Vagina (tissue), 2 donors: ENCODE data around the gene LHPP.

Experiments used
- CTCF ChIP-seq, 3 experiments: fragments of 450-650 bp in 2 of 3; fragments of 200-600 bp in 1 of 3; sonication (generic) in 1 of 3; IDR thresholded peaks; one replicate each; pipeline ENCODE4 v1.5.1; 2017 to 2019; ENCODE audit warnings: antibody characterized with exemption in 3 of 3, mild to moderate bottlenecking in 2 of 3, moderate library complexity in 2 of 3
- POLR2A ChIP-seq, 2 donors: fragments of 450-650 bp; IDR thresholded peaks; one replicate each; pipeline ENCODE4 v1.6.1; 2017; ENCODE audit warnings: antibody characterized with exemption in 2 of 2, mild to moderate bottlenecking in 2 of 2, moderate library complexity in 2 of 2
- POLR2AphosphoS5 ChIP-seq, 2 donors: sonication (generic); formaldehyde crosslinking; IDR thresholded peaks; one replicate each; pipeline ENCODE4 v1.9.0; 2017; ENCODE audit warnings: antibody characterized with exemption in 2 of 2, mild to moderate bottlenecking in 2 of 2, low read depth in 1 of 2; ENCODE audit not compliant: insufficient read depth in 1 of 2

- TF ChIP-seq CTCF (IDR thresholded peaks at IDR 0.05) (no peak), POLR2A (IDR thresholded peaks at IDR 0.05) (no peak), POLR2AphosphoS5 (IDR thresholded peaks at IDR 0.05; ENCODE audit: insufficient read depth in 1 of 2, low read depth in 1 of 2) (peak in 1 of 2 donors; percentile 25)
Measured at GRCh38 chr10:124495162-124495561, 33.5 kb downstream of the LHPP start.
